ENCODE results near the gene GLCCI1. TPM values are rescaled to one million over a fixed set of nuclear protein-coding genes. Genes with fewer than 3 reads are reported as not detected.

GLCCI1 gene
- total and polyA plus RNA-seq, 4 donors, result 1.4 to 5.9 (median 4.3) TPM

DNA sequence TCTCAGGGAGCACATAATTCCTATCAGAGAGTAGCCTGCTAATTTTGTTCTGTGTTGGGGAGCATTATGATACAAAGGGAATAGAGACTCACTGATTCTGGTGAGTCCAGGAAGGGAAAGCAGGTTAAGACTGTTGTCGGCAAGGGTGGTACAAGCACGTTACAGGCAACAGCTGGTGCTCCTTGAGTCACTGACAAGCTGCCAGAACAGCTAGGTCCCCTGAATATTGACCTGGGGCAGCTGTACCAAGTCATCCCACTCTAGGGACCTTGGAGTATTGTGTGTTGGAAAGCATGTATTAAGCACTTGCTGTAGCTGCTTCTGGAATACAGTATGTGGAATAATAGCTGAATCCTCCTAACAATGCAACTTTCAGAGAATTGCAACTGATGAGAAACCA lies 37.0 kb upstream of the GLCCI1 start (continued):
- TF ChIP-seq, protein P1, sequence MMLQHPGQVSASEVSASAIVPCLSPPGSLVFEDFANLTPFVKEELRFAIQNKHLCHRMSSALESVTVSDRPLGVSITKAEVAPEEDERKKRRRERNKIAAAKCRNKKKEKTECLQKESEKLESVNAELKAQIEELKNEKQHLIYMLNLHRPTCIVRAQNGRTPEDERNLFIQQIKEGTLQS (IDR thresholded peaks at IDR 0.05), result no peak

DNA sequence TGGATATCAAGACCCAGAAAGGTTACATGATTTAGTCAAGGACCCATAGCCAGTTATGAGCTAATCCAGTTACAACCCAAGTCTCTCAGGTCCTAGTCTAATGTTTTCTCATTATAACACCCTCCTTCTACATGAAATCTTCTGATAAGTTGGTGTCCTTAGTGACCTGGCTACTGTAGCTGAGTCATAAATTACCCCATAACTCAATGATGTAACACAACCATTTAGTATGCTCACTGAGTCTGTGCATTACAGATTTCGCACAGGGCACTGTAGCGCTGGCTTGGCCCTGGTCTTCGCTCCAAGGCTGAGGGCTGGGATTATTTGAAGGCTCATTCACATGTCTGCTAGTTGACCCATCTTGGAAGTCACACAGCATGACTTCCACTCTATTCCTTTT lies 36.0 kb upstream of the GLCCI1 start:
- H3K4me1 ChIP-seq (ENCODE audit: control insufficient read depth in 4 of 4, insufficient read depth in 4 of 4, low read length in 3 of 4), result no peaks in the 10 kb centered on the region
- no peak for TF ChIP-seq GABPA (IDR thresholded peaks at IDR 0.05 in 1 of 2, conservative IDR thresholded peaks at IDR 0.05 in 1 of 2)
- no peak for TF ChIP-seq SP1 (IDR thresholded peaks at IDR 0.05)
- TF ChIP-seq, protein P2, sequence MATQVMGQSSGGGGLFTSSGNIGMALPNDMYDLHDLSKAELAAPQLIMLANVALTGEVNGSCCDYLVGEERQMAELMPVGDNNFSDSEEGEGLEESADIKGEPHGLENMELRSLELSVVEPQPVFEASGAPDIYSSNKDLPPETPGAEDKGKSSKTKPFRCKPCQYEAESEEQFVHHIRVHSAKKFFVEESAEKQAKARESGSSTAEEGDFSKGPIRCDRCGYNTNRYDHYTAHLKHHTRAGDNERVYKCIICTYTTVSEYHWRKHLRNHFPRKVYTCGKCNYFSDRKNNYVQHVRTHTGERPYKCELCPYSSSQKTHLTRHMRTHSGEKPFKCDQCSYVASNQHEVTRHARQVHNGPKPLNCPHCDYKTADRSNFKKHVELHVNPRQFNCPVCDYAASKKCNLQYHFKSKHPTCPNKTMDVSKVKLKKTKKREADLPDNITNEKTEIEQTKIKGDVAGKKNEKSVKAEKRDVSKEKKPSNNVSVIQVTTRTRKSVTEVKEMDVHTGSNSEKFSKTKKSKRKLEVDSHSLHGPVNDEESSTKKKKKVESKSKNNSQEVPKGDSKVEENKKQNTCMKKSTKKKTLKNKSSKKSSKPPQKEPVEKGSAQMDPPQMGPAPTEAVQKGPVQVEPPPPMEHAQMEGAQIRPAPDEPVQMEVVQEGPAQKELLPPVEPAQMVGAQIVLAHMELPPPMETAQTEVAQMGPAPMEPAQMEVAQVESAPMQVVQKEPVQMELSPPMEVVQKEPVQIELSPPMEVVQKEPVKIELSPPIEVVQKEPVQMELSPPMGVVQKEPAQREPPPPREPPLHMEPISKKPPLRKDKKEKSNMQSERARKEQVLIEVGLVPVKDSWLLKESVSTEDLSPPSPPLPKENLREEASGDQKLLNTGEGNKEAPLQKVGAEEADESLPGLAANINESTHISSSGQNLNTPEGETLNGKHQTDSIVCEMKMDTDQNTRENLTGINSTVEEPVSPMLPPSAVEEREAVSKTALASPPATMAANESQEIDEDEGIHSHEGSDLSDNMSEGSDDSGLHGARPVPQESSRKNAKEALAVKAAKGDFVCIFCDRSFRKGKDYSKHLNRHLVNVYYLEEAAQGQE (IDR thresholded peaks at IDR 0.05), result no peak
- TF ChIP-seq, protein P3, sequence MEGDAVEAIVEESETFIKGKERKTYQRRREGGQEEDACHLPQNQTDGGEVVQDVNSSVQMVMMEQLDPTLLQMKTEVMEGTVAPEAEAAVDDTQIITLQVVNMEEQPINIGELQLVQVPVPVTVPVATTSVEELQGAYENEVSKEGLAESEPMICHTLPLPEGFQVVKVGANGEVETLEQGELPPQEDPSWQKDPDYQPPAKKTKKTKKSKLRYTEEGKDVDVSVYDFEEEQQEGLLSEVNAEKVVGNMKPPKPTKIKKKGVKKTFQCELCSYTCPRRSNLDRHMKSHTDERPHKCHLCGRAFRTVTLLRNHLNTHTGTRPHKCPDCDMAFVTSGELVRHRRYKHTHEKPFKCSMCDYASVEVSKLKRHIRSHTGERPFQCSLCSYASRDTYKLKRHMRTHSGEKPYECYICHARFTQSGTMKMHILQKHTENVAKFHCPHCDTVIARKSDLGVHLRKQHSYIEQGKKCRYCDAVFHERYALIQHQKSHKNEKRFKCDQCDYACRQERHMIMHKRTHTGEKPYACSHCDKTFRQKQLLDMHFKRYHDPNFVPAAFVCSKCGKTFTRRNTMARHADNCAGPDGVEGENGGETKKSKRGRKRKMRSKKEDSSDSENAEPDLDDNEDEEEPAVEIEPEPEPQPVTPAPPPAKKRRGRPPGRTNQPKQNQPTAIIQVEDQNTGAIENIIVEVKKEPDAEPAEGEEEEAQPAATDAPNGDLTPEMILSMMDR (IDR thresholded peaks at IDR 0.05; ENCODE audit: low read depth, low read length, missing input control), result no peak
- TF ChIP-seq FOXA2 (IDR thresholded peaks at IDR 0.05), result no peak
- TF ChIP-seq, protein P4, sequence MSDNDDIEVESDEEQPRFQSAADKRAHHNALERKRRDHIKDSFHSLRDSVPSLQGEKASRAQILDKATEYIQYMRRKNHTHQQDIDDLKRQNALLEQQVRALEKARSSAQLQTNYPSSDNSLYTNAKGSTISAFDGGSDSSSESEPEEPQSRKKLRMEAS (IDR thresholded peaks at IDR 0.05), result no peak
- TF ChIP-seq, protein P5, sequence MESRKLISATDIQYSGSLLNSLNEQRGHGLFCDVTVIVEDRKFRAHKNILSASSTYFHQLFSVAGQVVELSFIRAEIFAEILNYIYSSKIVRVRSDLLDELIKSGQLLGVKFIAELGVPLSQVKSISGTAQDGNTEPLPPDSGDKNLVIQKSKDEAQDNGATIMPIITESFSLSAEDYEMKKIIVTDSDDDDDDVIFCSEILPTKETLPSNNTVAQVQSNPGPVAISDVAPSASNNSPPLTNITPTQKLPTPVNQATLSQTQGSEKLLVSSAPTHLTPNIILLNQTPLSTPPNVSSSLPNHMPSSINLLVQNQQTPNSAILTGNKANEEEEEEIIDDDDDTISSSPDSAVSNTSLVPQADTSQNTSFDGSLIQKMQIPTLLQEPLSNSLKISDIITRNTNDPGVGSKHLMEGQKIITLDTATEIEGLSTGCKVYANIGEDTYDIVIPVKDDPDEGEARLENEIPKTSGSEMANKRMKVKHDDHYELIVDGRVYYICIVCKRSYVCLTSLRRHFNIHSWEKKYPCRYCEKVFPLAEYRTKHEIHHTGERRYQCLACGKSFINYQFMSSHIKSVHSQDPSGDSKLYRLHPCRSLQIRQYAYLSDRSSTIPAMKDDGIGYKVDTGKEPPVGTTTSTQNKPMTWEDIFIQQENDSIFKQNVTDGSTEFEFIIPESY (IDR thresholded peaks at IDR 0.05), result no peak
- no peak for TF ChIP-seq RAD21 (IDR thresholded peaks at IDR 0.05)
- TF ChIP-seq, protein P1 (IDR thresholded peaks at IDR 0.05), result no peak
- no peak for TF ChIP-seq FOXA1 (IDR thresholded peaks at IDR 0.05)
- no peak for TF ChIP-seq NR2F2 (IDR thresholded peaks at IDR 0.05)
- no peak overlapping the region for H3K27ac ChIP-seq (ENCODE audit: low read depth in 1 of 2, low read length in 2 of 2)
- no peaks in the 10 kb centered on the region for H3K36me3 ChIP-seq (ENCODE audit: control insufficient read depth in 4 of 4, insufficient read depth in 3 of 4, low read depth in 1 of 4, low read length in 3 of 4)
- H3K4me3 ChIP-seq (ENCODE audit: low read depth in 1 of 3, low read length in 3 of 3), result no peak overlapping the region
- 95% methylated on average over 3 of the region's 3 CpGs for WGBS
- no peak overlapping the region for H3K9ac ChIP-seq (ENCODE audit: low read depth in 1 of 2, low read length in 2 of 2)
- DNase-seq (ENCODE audit: low spot score), result no peak
- no peaks in the 10 kb centered on the region for H3K27me3 ChIP-seq (ENCODE audit: control insufficient read depth in 4 of 4, insufficient read depth in 4 of 4, low read length in 3 of 4)
- H3K9me3 ChIP-seq (ENCODE audit: control insufficient read depth in 4 of 4, low read length in 3 of 4), result no peaks in the 10 kb centered on the region

Measured in liver (tissue), 9 donors.